Activated T-cell treated with anti-CD3 and anti-CD28 coated beads, Interleukin-2, amount 50 U/mL, for 24 hours (primary cell): ENCODE results near the gene COL24A1.

Experiments used
- DNase-seq: peaks from one replicate; pipeline ENCODE4 v3.0.0-alpha.2; 2020
- H3K27ac Mint-ChIP-seq: 2 replicates; pipeline ENCODE4 v1.8.0; 2020; ENCODE audit warnings: mild to moderate bottlenecking, mixed read lengths
- H3K27me3 Mint-ChIP-seq: 2 replicates; pipeline ENCODE4 v1.8.0; 2020; ENCODE audit warnings: mixed read lengths
- H3K36me3 Mint-ChIP-seq: 2 replicates; pipeline ENCODE4 v1.8.0; 2020; ENCODE audit warnings: low read depth, mixed read lengths
- H3K4me1 Mint-ChIP-seq: 2 replicates; pipeline ENCODE4 v1.8.0; 2020; ENCODE audit warnings: low read depth, mixed read lengths
- H3K4me3 Mint-ChIP-seq: 2 replicates; pipeline ENCODE4 v1.8.0; 2020; ENCODE audit warnings: mild to moderate bottlenecking, moderate library complexity, mixed read lengths
- H3K9me3 Mint-ChIP-seq: 2 replicates; pipeline ENCODE4 v1.8.0; 2020; ENCODE audit warnings: mixed read lengths

COL24A1 gene

DNA sequence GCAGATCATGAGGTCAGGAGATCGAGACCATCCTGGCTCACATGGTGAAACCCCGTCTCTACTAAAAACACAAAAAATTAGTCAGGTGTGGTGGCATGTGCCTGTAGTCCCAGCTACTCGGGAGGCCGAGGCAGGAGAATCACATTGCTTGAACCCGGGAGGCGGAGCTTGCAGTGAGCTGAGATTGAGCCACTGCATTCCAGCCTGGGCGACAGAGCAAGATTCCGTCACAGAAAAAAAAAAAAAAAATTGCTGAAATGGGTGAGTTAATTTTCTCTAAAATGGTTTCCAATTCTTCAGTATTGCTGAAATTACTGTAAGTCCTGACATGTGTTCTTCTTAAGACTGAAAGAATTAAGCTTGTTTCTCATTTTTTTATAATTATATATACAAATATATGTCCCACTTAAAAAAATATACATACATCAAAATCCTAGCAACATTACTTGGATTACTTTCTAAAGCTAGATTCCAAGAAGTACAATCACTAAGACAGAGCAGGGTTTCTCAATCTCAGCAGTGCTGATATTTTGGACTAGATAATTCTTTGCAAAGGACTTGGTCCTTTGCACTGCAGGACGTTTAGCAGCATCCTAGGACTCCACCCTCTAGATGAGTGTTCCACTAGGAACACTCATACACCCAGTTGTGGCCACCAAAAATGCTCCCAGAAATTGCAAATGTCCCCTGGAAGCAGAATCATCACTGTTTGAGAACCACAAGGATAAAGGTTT is 473.1 kb downstream of the COL24A1 start:
- no peak overlapping the region for H3K4me3 Mint-ChIP-seq
- H3K27ac Mint-ChIP-seq, result no peak overlapping the region
- DNase-seq, result no peak
- no peaks in the 10 kb centered on the region for H3K27me3 Mint-ChIP-seq
- peaks cover 72% of the 10 kb centered on the region for H3K36me3 Mint-ChIP-seq
- no peaks in the 10 kb centered on the region for H3K9me3 Mint-ChIP-seq
- H3K4me1 Mint-ChIP-seq, result peaks cover 2% of the 10 kb centered on the region

DNA sequence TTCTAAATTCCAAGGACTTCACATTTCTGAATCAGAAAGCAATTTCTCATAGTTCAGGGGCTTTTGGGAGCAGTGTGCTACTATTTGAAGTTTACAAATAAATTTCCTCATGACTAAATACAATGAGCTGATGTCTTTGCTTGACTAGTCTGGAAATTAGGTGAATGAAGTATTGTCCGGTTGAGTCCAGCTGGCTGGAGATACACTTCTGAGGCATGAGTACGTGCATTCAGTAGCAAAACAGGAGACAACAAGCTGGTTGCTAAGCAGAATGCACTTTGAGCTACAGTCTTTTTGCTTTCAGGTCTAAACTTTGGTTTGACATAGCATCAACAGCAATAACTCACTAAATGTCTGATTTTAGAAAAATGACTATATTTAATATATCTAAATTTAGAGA is 475.5 kb downstream of the COL24A1 start:
- DNase-seq, result no peak

More for the DNA sequence above, 475.5 kb downstream of the COL24A1 start:
- H3K9me3 Mint-ChIP-seq, result no peaks in the 10 kb centered on the region
- peaks cover 77% of the 10 kb centered on the region for H3K36me3 Mint-ChIP-seq
- H3K4me3 Mint-ChIP-seq, result no peak overlapping the region
- no peaks in the 10 kb centered on the region for H3K4me1 Mint-ChIP-seq
- H3K27me3 Mint-ChIP-seq, result no peaks in the 10 kb centered on the region
- H3K27ac Mint-ChIP-seq, result no peak overlapping the region
